Subcutaneous abdominal adipose tissue (tissue), 5 donors: ENCODE results near the gene ADARB1.
"Not testable (repeated sequence)": the region's sequence is repeated elsewhere in the genome, so short reads cannot be mapped to it uniquely, and the experiment has no call there.

ENCODE experiments used
- H3K27ac ChIP-seq: one replicate; pipeline ENCODE4 v1.7.0; 2013; ENCODE audit warnings: low read depth, mild to moderate bottlenecking, inconsistent platforms, low read length, moderate library complexity
- H3K27me3 ChIP-seq, 5 donors: one replicate each; pipeline ENCODE4 v1.7.0; 2013; ENCODE audit warnings: low read length in 5 of 5, inconsistent platforms in 1 of 5; ENCODE audit not compliant: control insufficient read depth in 5 of 5, insufficient read depth in 4 of 5
- H3K36me3 ChIP-seq, 5 donors: one replicate each; pipeline ENCODE4 v1.7.0; 2013; ENCODE audit warnings: low read length in 5 of 5; ENCODE audit not compliant: control insufficient read depth in 5 of 5, insufficient read depth in 5 of 5
- H3K4me1 ChIP-seq, 5 donors: one replicate each; pipeline ENCODE4 v1.7.0; 2013; ENCODE audit warnings: low read length in 5 of 5, mild to moderate bottlenecking in 3 of 5, moderate library complexity in 1 of 5; ENCODE audit not compliant: control insufficient read depth in 5 of 5, insufficient read depth in 5 of 5
- H3K4me3 ChIP-seq, 5 donors: one replicate each; pipeline ENCODE4 v1.7.0; 2013; ENCODE audit warnings: low read length in 5 of 5, low read depth in 1 of 5
- H3K9ac ChIP-seq, 5 donors: one replicate each; pipeline ENCODE4 v1.7.0; 2013; ENCODE audit warnings: low read length in 5 of 5, mild to moderate bottlenecking in 4 of 5, moderate library complexity in 3 of 5
- H3K9me3 ChIP-seq, 5 donors: one replicate each; pipeline ENCODE4 v1.7.0; 2013; ENCODE audit warnings: low read length in 5 of 5; ENCODE audit not compliant: control insufficient read depth in 5 of 5
- donor health status: healthy.
- donor health status: healthy.
- donor health status: healthy.
- donor health status: healthy.
- donor health status: healthy.

ADARB1 gene

GRCh38 chr21:45074048-45074817 lies at the start of gene ADARB1:
ADARB1 (plus strand) TSS chr21:45074580; CDS start chr21:45171657, 97,077 bp downstream.
- Histone ChIP-seq H3K9ac (peak within 1 kb of the TSS in 4 of 5 donors; percentile 61 to 74 (median 70)), H3K36me3 (no peaks in the 10 kb centered on the region), H3K27me3 (no peaks in the 10 kb centered on the region), H3K4me1 (peaks cover 3 to 34% (median 29%) of the 10 kb centered on the region in 5 donors), H3K27ac (no peak within 1 kb of the TSS), H3K4me3 (peak within 1 kb of the TSS; percentile 62 to 96 (median 89)), H3K9me3 (no peaks in the 10 kb centered on the region)

- H3K9me3 ChIP-seq, result peaks cover 0 to 4% (median 0%) of the 10 kb centered on the region in 5 donors
- no peak overlapping the region for H3K4me3 ChIP-seq
- H3K27me3 ChIP-seq, result no peaks in the 10 kb centered on the region
- H3K9ac ChIP-seq, result no peak overlapping the region
- H3K36me3 ChIP-seq, result no peaks in the 10 kb centered on the region
- H3K4me1 ChIP-seq, result peaks cover 9 to 32% (median 24%) of the 10 kb centered on the region in 5 donors
- H3K27ac ChIP-seq, result no peak overlapping the region
These were observed 48.2 kb upstream of the ADARB1 start for GRCh38 chr21:45026066-45026745.

DNA sequence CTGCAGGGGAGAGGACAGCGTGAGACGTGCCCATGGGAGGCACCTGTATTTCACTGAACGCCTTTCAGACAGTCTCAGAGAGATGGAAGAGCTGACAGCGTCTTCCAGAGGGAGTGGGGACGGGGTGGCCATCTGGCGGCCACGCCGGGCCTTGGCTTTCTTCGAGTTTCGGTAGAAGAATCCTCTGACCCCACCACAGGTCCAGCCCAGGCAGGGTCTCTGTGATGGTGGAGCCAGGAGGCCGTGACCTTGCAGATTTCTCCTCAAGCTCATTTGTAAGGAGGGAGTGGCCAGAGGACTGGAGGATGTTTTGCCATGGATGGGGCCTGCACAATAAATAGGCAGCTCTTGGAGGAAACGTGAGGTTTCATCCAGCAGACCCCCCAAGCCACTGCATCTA lies 47.6 kb upstream of the ADARB1 start:
- Histone ChIP-seq H3K9me3 (peaks cover 0 to 4% (median 0%) of the 10 kb centered on the region in 5 donors), H3K36me3 (no peaks in the 10 kb centered on the region), H3K4me1 (peaks cover 9 to 32% (median 27%) of the 10 kb centered on the region in 5 donors), H3K27me3 (no peaks in the 10 kb centered on the region), H3K9ac (no peak overlapping the region), H3K4me3 (no peak overlapping the region), H3K27ac (no peak overlapping the region)

GRCh38 chr21:45027241-45028196 lies 46.9 kb upstream of the ADARB1 start:
- no peak overlapping the region for H3K27ac ChIP-seq
- H3K9ac ChIP-seq, result no peak overlapping the region
- H3K4me3 ChIP-seq, result no peak overlapping the region
- no peaks in the 10 kb centered on the region for H3K27me3 ChIP-seq
- H3K9me3 ChIP-seq, result peaks cover 0 to 4% (median 0%) of the 10 kb centered on the region in 5 donors
- no peaks in the 10 kb centered on the region for H3K36me3 ChIP-seq
- peaks cover 9 to 34% (median 30%) of the 10 kb centered on the region in 5 donors for H3K4me1 ChIP-seq

DNA sequence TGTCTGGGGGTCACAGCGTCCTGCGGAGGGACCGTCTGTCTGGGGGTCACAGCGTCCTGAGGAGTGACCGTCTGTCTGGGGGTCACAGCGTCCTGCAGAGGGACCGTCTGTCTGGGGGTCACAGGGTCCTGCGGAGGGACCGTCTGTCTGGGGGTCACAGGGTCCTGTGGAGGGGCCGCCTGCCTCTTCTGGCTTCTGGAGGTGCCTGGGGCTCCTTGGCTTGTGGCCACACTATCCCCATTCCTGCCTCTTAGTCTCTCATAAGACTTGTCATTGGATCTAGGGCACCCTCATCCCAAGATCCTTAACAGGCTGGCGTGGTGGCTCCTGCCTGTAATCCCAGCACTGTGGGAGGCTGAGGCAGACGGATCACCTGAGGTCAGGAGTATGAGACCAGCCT lies 45.7 kb upstream of the ADARB1 start:
- peaks cover 9 to 45% (median 40%) of the 10 kb centered on the region in 5 donors for H3K4me1 ChIP-seq

GRCh38 chr21:45029298-45029947 lies 45.0 kb upstream of the ADARB1 start:
- Histone ChIP-seq H3K36me3 (no peaks in the 10 kb centered on the region), H3K9ac (peak overlapping the region in 1 of 5 donors; percentile 4), H3K9me3 (no peaks in the 10 kb centered on the region), H3K27ac (peak overlapping the region; percentile 65), H3K4me3 (peak overlapping the region in 1 of 5 donors; percentile 24), H3K27me3 (no peaks in the 10 kb centered on the region), H3K4me1 (peaks cover 11 to 53% (median 46%) of the 10 kb centered on the region in 5 donors)

More for the DNA sequence above, 45.7 kb upstream of the ADARB1 start:
- not testable (repeated sequence) for H3K27ac ChIP-seq, H3K9ac ChIP-seq, H3K9me3 ChIP-seq, H3K27me3 ChIP-seq, H3K36me3 ChIP-seq, H3K4me3 ChIP-seq

DNA sequence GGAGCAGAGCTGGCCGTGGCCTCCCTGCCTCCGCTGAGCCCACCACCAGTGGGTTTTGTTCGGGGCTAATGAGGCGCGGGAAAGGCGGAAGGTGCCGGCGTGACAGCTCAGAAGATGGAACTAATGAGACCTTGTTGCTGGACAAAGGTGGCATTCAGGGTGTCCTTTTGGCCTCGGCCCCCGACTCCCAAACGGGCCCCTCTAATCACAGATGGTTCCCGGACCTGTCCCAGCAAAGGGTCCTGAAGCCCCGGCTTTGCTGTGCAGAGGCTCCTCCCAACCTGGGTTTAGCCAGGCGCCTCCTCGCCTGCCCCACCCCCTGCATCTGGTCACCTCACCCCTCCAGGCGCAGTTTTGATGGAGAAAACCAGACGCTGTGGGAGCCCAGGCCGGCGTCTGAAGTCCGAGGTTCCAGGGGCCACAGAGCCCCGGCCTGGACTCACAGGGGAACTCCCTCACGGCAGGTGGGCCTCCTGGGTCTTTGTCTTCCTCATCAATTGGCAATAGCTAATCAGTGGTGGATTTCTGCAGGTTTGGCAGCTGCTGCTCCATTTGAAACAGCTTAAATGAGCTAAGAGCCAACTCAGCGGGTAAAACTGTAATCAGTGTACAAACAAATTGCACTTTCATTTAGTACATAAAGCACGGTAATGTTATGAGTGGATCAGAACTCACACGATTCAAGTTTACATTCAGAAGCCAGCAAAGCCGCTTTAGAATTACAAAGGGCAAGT lies 44.3 kb upstream of the ADARB1 start:
- Histone ChIP-seq H3K27ac (peak overlapping the region; percentile 65), H3K27me3 (no peaks in the 10 kb centered on the region), H3K9ac (peak overlapping the region in 1 of 5 donors; percentile 4), H3K36me3 (no peaks in the 10 kb centered on the region), H3K4me1 (peaks cover 11 to 60% (median 53%) of the 10 kb centered on the region in 5 donors), H3K9me3 (no peaks in the 10 kb centered on the region), H3K4me3 (peak overlapping the region in 3 of 5 donors; percentile 35 to 37 (median 35))

DNA sequence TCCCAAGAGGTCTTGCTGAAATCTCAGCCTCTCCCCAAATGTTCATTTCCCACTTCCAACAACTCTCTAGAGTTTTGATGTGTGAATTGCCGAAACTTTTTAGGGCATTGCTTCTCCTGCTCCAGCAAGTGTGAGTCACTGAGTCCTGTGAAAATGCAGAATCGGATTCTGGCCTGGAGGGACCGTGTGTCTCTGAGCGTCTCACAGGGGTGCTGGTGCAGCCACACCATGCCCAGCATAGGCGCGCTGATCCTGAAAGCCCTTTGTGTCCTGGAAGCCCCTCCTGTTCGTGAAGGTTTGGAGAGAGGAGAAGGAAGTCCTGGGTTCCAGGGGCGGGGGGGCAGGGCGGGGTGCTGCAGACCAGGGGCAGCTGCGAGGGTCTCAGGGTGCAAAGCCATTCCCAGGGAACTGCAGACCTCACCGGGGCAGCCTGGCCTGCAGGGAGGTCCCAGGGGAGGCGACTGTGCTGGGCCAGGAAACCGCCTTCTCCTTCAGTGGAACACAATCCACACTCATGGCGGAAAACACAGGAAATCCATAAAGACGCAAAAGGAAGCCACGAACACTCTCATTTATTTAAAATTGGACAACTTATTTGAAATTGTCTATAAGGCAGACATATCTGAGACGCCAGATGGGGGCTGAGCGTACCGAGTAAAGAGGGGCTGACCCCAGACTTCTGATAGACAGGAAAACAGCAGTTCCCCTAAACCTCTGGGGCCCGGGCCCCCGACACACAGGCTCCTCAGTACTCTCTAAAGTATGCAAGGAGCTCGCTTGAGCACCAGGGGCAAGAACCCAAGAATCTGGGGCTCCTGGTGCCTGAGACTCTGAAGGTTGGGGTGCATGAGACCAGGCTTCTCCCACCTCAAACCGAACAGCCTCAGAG lies 43.5 kb upstream of the ADARB1 start:
- no peaks in the 10 kb centered on the region for H3K27me3 ChIP-seq
- no peaks in the 10 kb centered on the region for H3K9me3 ChIP-seq
- H3K4me1 ChIP-seq, result peaks cover 11 to 64% (median 55%) of the 10 kb centered on the region in 5 donors
- peak overlapping the region; percentile 65 for H3K27ac ChIP-seq
- H3K4me3 ChIP-seq, result peak overlapping the region in 3 of 5 donors; percentile 35 to 37 (median 35)
- H3K36me3 ChIP-seq, result no peaks in the 10 kb centered on the region
- H3K9ac ChIP-seq, result no peak overlapping the region
